Measurements from ENCODE around the gene CCDC138.
A peak's percentile ranks its signal among the peaks of the same experiment; 100 is the strongest.

The CCDC138 gene

GRCh38 chr2:108858894-108859293 is 72.3 kb downstream of the CCDC138 start:
- H3K4me3 ChIP-seq (ENCODE audit: control insufficient read depth, low read depth, low read length) = no peak overlapping the region
- DNase-seq (ENCODE audit: low read depth) = peak; percentile 13
- TF ChIP-seq CTCF (IDR thresholded peaks at IDR 0.05; ENCODE audit: control insufficient read depth, insufficient read depth, low read depth, low read length, missing control alignments) = no peak

- no peak for DNase-seq (ENCODE audit: low read depth)
- TF ChIP-seq CTCF (IDR thresholded peaks at IDR 0.05; ENCODE audit: control insufficient read depth, insufficient read depth, low read depth, low read length, missing control alignments) = no peak
- no peak overlapping the region for H3K4me3 ChIP-seq (ENCODE audit: control insufficient read depth, low read depth, low read length)
Measured at GRCh38 chr2:108866041-108866440, 79.5 kb downstream of the CCDC138 start.

GRCh38 chr2:108868911-108869310 is 82.3 kb downstream of the CCDC138 start:
- TF ChIP-seq CTCF (IDR thresholded peaks at IDR 0.05; ENCODE audit: control insufficient read depth, insufficient read depth, low read depth, low read length, missing control alignments) = no peak
- no peak overlapping the region for H3K4me3 ChIP-seq (ENCODE audit: control insufficient read depth, low read depth, low read length)
- DNase-seq (ENCODE audit: low read depth) = no peak

- H3K4me3 ChIP-seq (ENCODE audit: control insufficient read depth, low read depth, low read length) = no peak overlapping the region
- TF ChIP-seq CTCF (IDR thresholded peaks at IDR 0.05; ENCODE audit: control insufficient read depth, insufficient read depth, low read depth, low read length, missing control alignments) = no peak
- no peak for DNase-seq (ENCODE audit: low read depth)
Measured at GRCh38 chr2:108869542-108869941, 83.0 kb downstream of the CCDC138 start.

GRCh38 chr2:108870069-108870644 is 83.6 kb downstream of the CCDC138 start:
- no peak for DNase-seq (ENCODE audit: low read depth)
- no peak for TF ChIP-seq CTCF (IDR thresholded peaks at IDR 0.05; ENCODE audit: control insufficient read depth, insufficient read depth, low read depth, low read length, missing control alignments)
- H3K4me3 ChIP-seq (ENCODE audit: control insufficient read depth, low read depth, low read length) = no peak overlapping the region

- no peak for DNase-seq (ENCODE audit: low read depth)
- no peak overlapping the region for H3K4me3 ChIP-seq (ENCODE audit: control insufficient read depth, low read depth, low read length)
- no peak for TF ChIP-seq CTCF (IDR thresholded peaks at IDR 0.05; ENCODE audit: control insufficient read depth, insufficient read depth, low read depth, low read length, missing control alignments)
Measured at GRCh38 chr2:108877506-108877905, 90.9 kb downstream of the CCDC138 start.

GRCh38 chr2:108878276-108878675 is 91.7 kb downstream of the CCDC138 start:
- no peak overlapping the region for H3K4me3 ChIP-seq (ENCODE audit: control insufficient read depth, low read depth, low read length)
- no peak for DNase-seq (ENCODE audit: low read depth)
- TF ChIP-seq CTCF (IDR thresholded peaks at IDR 0.05; ENCODE audit: control insufficient read depth, insufficient read depth, low read depth, low read length, missing control alignments) = no peak
